Transverse colon (tissue), 4 donors: ENCODE measurements around the gene NDUFV1. TPM values are rescaled to one million over a fixed set of nuclear protein-coding genes. Genes with fewer than 3 reads are reported as not detected.

Experiments used
- DNase-seq: peaks from one replicate; pipeline ENCODE4 v3.0.0-alpha.2; 2019
- H3K27ac ChIP-seq, 4 donors: fragments of 200-600 bp; sonication (generic); 2 replicates each; pipeline ENCODE4 v1.5.1; 2016 to 2018; ENCODE audit warnings: inconsistent platforms in 4 of 4
- H3K27me3 ChIP-seq: fragments of 200-600 bp; sonication (generic); 2 replicates; pipeline ENCODE4 v1.5.1; 2017; ENCODE audit warnings: inconsistent platforms
- H3K36me3 ChIP-seq, 4 donors: fragments of 200-600 bp; sonication (generic); 2 replicates each; pipeline ENCODE4 v1.5.1; 2017 to 2019; ENCODE audit warnings: inconsistent platforms in 4 of 4
- H3K4me1 ChIP-seq, 4 donors: fragments of 200-600 bp; sonication (generic); 2 replicates each; pipeline ENCODE4 v1.5.1; 2017 to 2020; ENCODE audit warnings: inconsistent platforms in 4 of 4
- H3K4me3 ChIP-seq, 4 donors: fragments of 200-600 bp; sonication (generic); 1 replicate in 1 of 4; 2 replicates in 3 of 4; pipeline versions ENCODE4 v1.5.1 to v1.6.1; 2017 to 2019; ENCODE audit warnings: inconsistent platforms in 4 of 4
- H3K9me3 ChIP-seq, 2 donors: fragments of 200-600 bp; sonication (generic); 2 replicates each; pipeline ENCODE4 v1.5.1; 2017 to 2019; ENCODE audit warnings: inconsistent platforms in 2 of 2
- EP300 ChIP-seq: sonication (generic); formaldehyde crosslinking; IDR thresholded peaks from one replicate; pipeline ENCODE4 v1.6.1; 2017; ENCODE audit warnings: antibody characterized with exemption, low read depth
- POLR2A ChIP-seq: fragments of 450-650 bp; IDR thresholded peaks from one replicate; pipeline ENCODE4 v1.6.1; 2016; ENCODE audit warnings: antibody characterized with exemption, mild to moderate bottlenecking, moderate library complexity
- POLR2AphosphoS5 ChIP-seq, 3 donors: sonication (generic); formaldehyde crosslinking; IDR thresholded peaks; one replicate each; pipeline ENCODE4 v1.6.1; 2016; ENCODE audit warnings: antibody characterized with exemption in 3 of 3
- WGBS, 2 donors: methylation state at CpG; one replicate each; pipeline ENCODE4 v1.1.5; 2018; ENCODE audit warnings: low coverage in 1 of 2; 5-methylcytosine and 5-hydroxymethylcytosine counted together
- in situ Hi-C, 4 donors: fragments of 200-750 bp; cut with MboI; loops; one replicate each; pipeline versions ENCODE4 v1.15.0 to v1.15.1; 2017; ENCODE audit warnings: low sequenced_read_pairs in 3 of 4, low pct_ligation_motif_present in 1 of 4, low pct_unique_long_range_greater_than_20kb in 1 of 4
- intact Hi-C: fragments of 100-400 bp; cut with DNase I; formaldehyde crosslinking; loops from one replicate; pipeline ENCODE4 v1.15.1; 2023; ENCODE audit warnings: low total_unique reads
- total RNA-seq, 4 donors: library from RNA; depleted of rRNA; stranded (reverse); fragments of >200 nt; gene quantifications; one replicate each; pipeline ENCODE4 v1.1.0, GENCODE V29; 2016
- TF ChIP-seq, protein P1 (sequence below), 5 experiments: fragments of 200-600 bp in 3 of 5; fragments of 450-650 bp in 2 of 5; sonication (generic) in 3 of 5; IDR thresholded peaks; 1 replicate in 2 of 5; 2 replicates in 3 of 5; pipeline ENCODE4 v1.5.1; 2016 to 2017; ENCODE audit warnings: antibody characterized with exemption in 5 of 5, inconsistent platforms in 3 of 5, mild to moderate bottlenecking in 2 of 5, moderate library complexity in 1 of 5

Gene NDUFV1
- total RNA-seq, 4 donors from 2014 or later = 421 to 762 (median 554) TPM

GRCh38 chr11:67612751-67613150, 6.0 kb downstream of the NDUFV1 start:
- intact Hi-C loops (no loop called here), in situ Hi-C loops (no loop called here)
- H3K27ac ChIP-seq = no peak overlapping the region
- no peak for DNase-seq
- peaks cover 0 to 3% (median 0%) of the 10 kb centered on the region in 4 donors for H3K36me3 ChIP-seq
- 90% methylated on average over 13 of the region's 13 CpGs; no CpG with 5 or more reads in 1 of the 2 donors for WGBS, 2 donors
- H3K4me3 ChIP-seq = no peak overlapping the region
- TF ChIP-seq EP300 = no peak
- TF ChIP-seq POLR2AphosphoS5 (IDR thresholded peaks at IDR 0.05) = no peak
- TF ChIP-seq POLR2A = no peak
- TF ChIP-seq, protein P1, sequence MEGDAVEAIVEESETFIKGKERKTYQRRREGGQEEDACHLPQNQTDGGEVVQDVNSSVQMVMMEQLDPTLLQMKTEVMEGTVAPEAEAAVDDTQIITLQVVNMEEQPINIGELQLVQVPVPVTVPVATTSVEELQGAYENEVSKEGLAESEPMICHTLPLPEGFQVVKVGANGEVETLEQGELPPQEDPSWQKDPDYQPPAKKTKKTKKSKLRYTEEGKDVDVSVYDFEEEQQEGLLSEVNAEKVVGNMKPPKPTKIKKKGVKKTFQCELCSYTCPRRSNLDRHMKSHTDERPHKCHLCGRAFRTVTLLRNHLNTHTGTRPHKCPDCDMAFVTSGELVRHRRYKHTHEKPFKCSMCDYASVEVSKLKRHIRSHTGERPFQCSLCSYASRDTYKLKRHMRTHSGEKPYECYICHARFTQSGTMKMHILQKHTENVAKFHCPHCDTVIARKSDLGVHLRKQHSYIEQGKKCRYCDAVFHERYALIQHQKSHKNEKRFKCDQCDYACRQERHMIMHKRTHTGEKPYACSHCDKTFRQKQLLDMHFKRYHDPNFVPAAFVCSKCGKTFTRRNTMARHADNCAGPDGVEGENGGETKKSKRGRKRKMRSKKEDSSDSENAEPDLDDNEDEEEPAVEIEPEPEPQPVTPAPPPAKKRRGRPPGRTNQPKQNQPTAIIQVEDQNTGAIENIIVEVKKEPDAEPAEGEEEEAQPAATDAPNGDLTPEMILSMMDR (IDR thresholded peaks at IDR 0.05) = no peak
- H3K4me1 ChIP-seq = peaks cover 8 to 19% (median 16%) of the 10 kb centered on the region in 4 donors
- peaks cover 15% of the 10 kb centered on the region for H3K27me3 ChIP-seq
- no peaks in the 10 kb centered on the region for H3K9me3 ChIP-seq

GRCh38 chr11:67613313-67613959, 6.7 kb downstream of the NDUFV1 start:
- DNase-seq = no peak
- H3K4me3 ChIP-seq = peak overlapping the region in 2 of 4 donors; percentile 22 to 42
- in situ Hi-C loops = no loop called here
- intact Hi-C loops = no loop called here
- peak overlapping the region; percentile 63 to 77 (median 72) for H3K27ac ChIP-seq
- TF ChIP-seq, protein P1 (IDR thresholded peaks at IDR 0.05) = no peak
- TF ChIP-seq POLR2AphosphoS5 (IDR thresholded peaks at IDR 0.05) (no peak), EP300 (no peak), POLR2A (no peak)
- WGBS, 2 donors = 86 to 96% methylated on average over 4 to 17 of the region's 17 CpGs
- peaks cover 6 to 13% (median 12%) of the 10 kb centered on the region in 4 donors for H3K4me1 ChIP-seq
- no peaks in the 10 kb centered on the region for H3K9me3 ChIP-seq
- H3K27me3 ChIP-seq = peaks cover 15% of the 10 kb centered on the region
- peaks cover 0 to 3% (median 0%) of the 10 kb centered on the region in 4 donors for H3K36me3 ChIP-seq

- TF ChIP-seq POLR2AphosphoS5 (IDR thresholded peaks at IDR 0.05) = peak in 1 of 3 donors; percentile 42
- no peak for TF ChIP-seq EP300
- TF ChIP-seq, protein P1 (IDR thresholded peaks at IDR 0.05) = peak; percentile 62 to 73 (median 71)
- peak; percentile 59 for TF ChIP-seq POLR2A
- peaks cover 0 to 3% (median 0%) of the 10 kb centered on the region in 4 donors for H3K36me3 ChIP-seq
- in situ Hi-C loops = no loop called here
- H3K4me1 ChIP-seq = peaks cover 6 to 13% (median 12%) of the 10 kb centered on the region in 4 donors
- peak overlapping the region; percentile 63 to 77 (median 72) for H3K27ac ChIP-seq
- 18% methylated on average over 21 of the region's 23 CpGs; no CpG with 5 or more reads in 1 of the 2 donors for WGBS, 2 donors
- peak; percentile 77 for DNase-seq
- peak overlapping the region in 3 of 4 donors; percentile 8 to 42 (median 22) for H3K4me3 ChIP-seq
- no peaks in the 10 kb centered on the region for H3K9me3 ChIP-seq
- peaks cover 15% of the 10 kb centered on the region for H3K27me3 ChIP-seq
- intact Hi-C loops = no loop called here
Measured at GRCh38 chr11:67613960-67614715, 7.4 kb downstream of the NDUFV1 start.
